Measurements from ENCODE around the gene GORAB. TPM values are rescaled to one million over a fixed set of nuclear protein-coding genes. Genes with fewer than 3 reads are reported as not detected.

Gene GORAB
- total and polyA plus RNA-seq, 2 of the 4 experiments (the other 2 are of a cell fraction): 11.3 to 14.0 TPM

GRCh38 chr1:170518185-170518834 lies 13.7 kb upstream of the GORAB start:
- ATAC-seq (ENCODE audit: low read depth): no peak
- dilution Hi-C loops (cut with HindIII; ENCODE audit: low sequenced_read_pairs, unreplicated experiment): no loop called here

More at GRCh38 chr1:170518185-170518834, 13.7 kb upstream of the GORAB start:
- H3K18ac ChIP-seq (ENCODE audit: low read depth, low read length): no peak overlapping the region
- intact Hi-C loops (cut with micrococcal nuclease): no loop called here
- in situ Hi-C loops (cut with MboI; ENCODE audit: low sequenced_read_pairs): no loop called here
- no peak overlapping the region for H3K56ac ChIP-seq (ENCODE audit: extremely low read depth, insufficient read depth, low read length)
- WGBS, 2 experiments (ENCODE audit: extremely low coverage in 2 of 2, insufficient read length in 1 of 2): 100% methylated on average over 1 of the region's 4 CpGs; no CpG with 5 or more reads in 1 of the 2 experiments
- no peak overlapping the region for H3K27ac ChIP-seq (ENCODE audit: insufficient read depth, low read length)
- peak overlapping the region; percentile 61; the same call in 1 of the 2 replicates for H2BK20ac ChIP-seq (ENCODE audit: low read depth, low read length)
- no peak overlapping the region for H2AK5ac ChIP-seq (ENCODE audit: low read depth, low read length)
- H3K9ac ChIP-seq (ENCODE audit: low read depth, low read length): no peak overlapping the region
- no peaks in the 10 kb centered on the region for H3K36me3 ChIP-seq (ENCODE audit: control insufficient read depth, insufficient read depth, low read length)
- H2BK120ac ChIP-seq (ENCODE audit: low read depth, low read length): no peak overlapping the region; the same call in 1 of the 2 replicates
- no peak for DNase-seq
- ChIA-PET POLR2A (ENCODE audit: unreplicated experiment) (no interaction called here), CTCF (no interaction called here)
- H4K20me1 ChIP-seq (ENCODE audit: insufficient read depth, low read length): no peaks in the 10 kb centered on the region
- H3K9me1 ChIP-seq (ENCODE audit: insufficient read depth, low read length): 0 out of 2 replicates have a peak, but pooled peaks cover 2% of the 10 kb centered on the region
- H3K14ac ChIP-seq (replicated peaks; ENCODE audit: low read depth, low read length): no peak overlapping the region
- no peak overlapping the region for H2AK9ac ChIP-seq (replicated peaks; ENCODE audit: low read depth, low read length, poor library complexity)
- no peak overlapping the region for H3K4me2 ChIP-seq (ENCODE audit: low read depth, low read length)
- no TSS peak for BruUV-seq (replicated peaks)
- H3K9me3 ChIP-seq (ENCODE audit: control insufficient read depth, insufficient read depth, low read length): no peaks in the 10 kb centered on the region
- TF ChIP-seq ELK1 (IDR thresholded peaks at IDR 0.05; ENCODE audit: borderline replicate concordance, low read depth, low read length): no peak
- no peak for TF ChIP-seq RAD21 (IDR thresholded peaks at IDR 0.05; ENCODE audit: low read length)
- no peak for TF ChIP-seq BHLHE40 (IDR thresholded peaks at IDR 0.05; ENCODE audit: low read depth, low read length)
- TF ChIP-seq MAFK (IDR thresholded peaks at IDR 0.05; ENCODE audit: low read depth, low read length): no peak
- H3K23ac ChIP-seq (ENCODE audit: low read depth, low read length): no peak overlapping the region
- H2BK5ac ChIP-seq (ENCODE audit: low read depth, low read length, poor library complexity, severe bottlenecking): no peak overlapping the region
- H3K4me1 ChIP-seq (ENCODE audit: control insufficient read depth, insufficient read depth, low read length): peaks cover 8% of the 10 kb centered on the region; the same call in 1 of the 2 replicates
- H2AFZ ChIP-seq (replicated peaks; ENCODE audit: low read length, poor library complexity): no peak overlapping the region
- H3K4me3 ChIP-seq (ENCODE audit: insufficient read depth, low read depth, low read length): no peak overlapping the region
- no peak overlapping the region for H4K8ac ChIP-seq (ENCODE audit: low read depth in 2 of 2, low read length in 2 of 2)
- no peak overlapping the region; the same call in 1 of the 2 replicates for H3K4ac ChIP-seq (ENCODE audit: low read depth, low read length)
- no peak overlapping the region for H2BK15ac ChIP-seq (ENCODE audit: low read depth, low read length)
- H4K5ac ChIP-seq (ENCODE audit: low read depth, low read length): no peak overlapping the region
- H4K91ac ChIP-seq (ENCODE audit: insufficient read depth, low read depth, low read length): no peak overlapping the region
- H3K27me3 ChIP-seq (ENCODE audit: control insufficient read depth, insufficient read depth, low read length): no peaks in the 10 kb centered on the region
- H3K79me1 ChIP-seq (ENCODE audit: low read depth in 1 of 2, low read length in 2 of 2): peaks cover 0 to 3% of the 10 kb centered on the region in 2 experiments; a peak in 1 of 4 replicates
